ENCODE results near the gene HSPA12B. TPM values are rescaled to one million over a fixed set of nuclear protein-coding genes. Genes with fewer than 3 reads are reported as not detected.

Gene HSPA12B
- total RNA-seq, 1 experiment from 2014 or later = 2.7 TPM

GRCh38 chr20:3744806-3745685, 12.6 kb downstream of the HSPA12B start:
- Mint-ChIP-seq H3K4me1 (peaks cover 14 to 26% of the 10 kb centered on the region in 2 experiments), H3K4me3 (peak overlapping the region; percentile 80 to 86), H3K9me3 (no peaks in the 10 kb centered on the region), H3K36me3 (ENCODE audit: insufficient read depth in 1 of 3, low read depth in 3 of 3) (no peaks in the 10 kb centered on the region), H3K27me3 (ENCODE audit: low read depth) (peaks cover 48% of the 10 kb centered on the region), H3K27ac (peak overlapping the region; percentile 45 to 92 (median 71); a peak in 3 of 7 replicates)
- Histone ChIP-seq H3K27ac (ENCODE audit: insufficient read length, low read depth, low read length) (no peak overlapping the region), H3K9ac (ENCODE audit: extremely low read depth, insufficient read length, low read length) (peak overlapping the region; percentile 32), H3K79me2 (ENCODE audit: insufficient read depth, low read length) (no peaks in the 10 kb centered on the region), H3K23ac (ENCODE audit: insufficient read length, low read depth, low read length) (no peak overlapping the region), H3K56ac (ENCODE audit: insufficient read length, low read depth, low read length) (no peak overlapping the region), H3K4me1 (ENCODE audit: insufficient read depth, low read length) (peaks cover 3% of the 10 kb centered on the region; the same call in 1 of the 2 replicates), H2BK20ac (ENCODE audit: low read depth, low read length, poor library complexity, severe bottlenecking) (no peak overlapping the region), H4K91ac (ENCODE audit: insufficient read length, low read depth, low read length) (no peak overlapping the region), H2AK5ac (ENCODE audit: insufficient read length, low read length) (no peak overlapping the region), H2BK5ac (ENCODE audit: insufficient read length, low read length) (no peak overlapping the region), H3K9me3 (ENCODE audit: control insufficient read depth, low read depth, low read length) (no peaks in the 10 kb centered on the region), H2BK120ac (ENCODE audit: low read depth, low read length, poor library complexity, severe bottlenecking) (no peak overlapping the region), H3K23me2 (ENCODE audit: insufficient read length, low read depth, low read length, poor library complexity, severe bottlenecking) (peaks cover 17% of the 10 kb centered on the region), H4K5ac (ENCODE audit: insufficient read length, low read depth, low read length) (no peak overlapping the region), H3K4me2 (ENCODE audit: insufficient read depth, insufficient read length, low read length) (peak overlapping the region; percentile 66), H4K20me1 (ENCODE audit: control insufficient read depth, insufficient read depth, insufficient read length) (no peaks in the 10 kb centered on the region), H2AFZ (ENCODE audit: low read length) (no peak overlapping the region), H3K14ac (ENCODE audit: insufficient read depth, low read length) (no peak overlapping the region), H3K4ac (ENCODE audit: low read depth, low read length) (no peak overlapping the region), H4K8ac (replicated peaks; ENCODE audit: insufficient read length, low read depth, low read length) (no peak overlapping the region), H3K27me3 (ENCODE audit: insufficient read depth, low read length) (peaks cover 1% of the 10 kb centered on the region; the same call in 1 of the 2 replicates), H2BK12ac (ENCODE audit: insufficient read length, low read depth, low read length) (no peak overlapping the region), H3K18ac (ENCODE audit: insufficient read length, low read depth, low read length) (no peak overlapping the region), H3T11ph (ENCODE audit: low read length) (no peak overlapping the region), H2BK15ac (ENCODE audit: low read depth, low read length) (no peak overlapping the region), H3K79me1 (ENCODE audit: insufficient read depth, low read depth, low read length, poor library complexity, severe bottlenecking) (no peaks in the 10 kb centered on the region)
- WGBS (ENCODE audit: extremely low coverage, insufficient read length, low lambda C conversion rate) = no CpG with 5 or more reads among the region's 45 CpGs
- peak; percentile 11; the same call in 1 of the 3 replicates for TF ChIP-seq CTCF (conservative IDR thresholded peaks at IDR 0.05)
- peak; percentile 98 for DNase-seq

Measured in H9 (cell line).